ENCODE data around the gene SLC16A10. TPM values are rescaled to one million over a fixed set of nuclear protein-coding genes. Genes with fewer than 3 reads are reported as not detected.
"Not testable (repeated sequence)": the region's sequence is repeated elsewhere in the genome, so short reads cannot be mapped to it uniquely, and the experiment has no call there.

The SLC16A10 gene
- total RNA-seq, 1 donor from 2014 or later, result 4.1 TPM

DNA sequence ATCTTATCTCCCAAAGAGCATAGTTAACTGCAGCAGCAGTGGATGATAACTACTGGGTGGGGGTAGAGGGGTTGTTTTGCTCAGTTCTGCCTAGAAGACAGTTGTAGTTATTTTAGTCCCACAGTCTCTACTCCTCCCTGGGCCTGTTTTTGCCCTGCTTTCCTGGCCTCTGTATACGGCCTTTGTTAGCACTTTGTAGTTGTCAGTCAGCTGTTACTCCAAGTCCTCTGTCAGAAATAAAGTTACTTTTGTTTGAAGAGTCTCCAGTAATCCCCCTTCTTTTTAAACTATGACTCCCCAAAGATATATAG lies 113.9 kb downstream of the SLC16A10 start:
- TF ChIP-seq, protein P1, sequence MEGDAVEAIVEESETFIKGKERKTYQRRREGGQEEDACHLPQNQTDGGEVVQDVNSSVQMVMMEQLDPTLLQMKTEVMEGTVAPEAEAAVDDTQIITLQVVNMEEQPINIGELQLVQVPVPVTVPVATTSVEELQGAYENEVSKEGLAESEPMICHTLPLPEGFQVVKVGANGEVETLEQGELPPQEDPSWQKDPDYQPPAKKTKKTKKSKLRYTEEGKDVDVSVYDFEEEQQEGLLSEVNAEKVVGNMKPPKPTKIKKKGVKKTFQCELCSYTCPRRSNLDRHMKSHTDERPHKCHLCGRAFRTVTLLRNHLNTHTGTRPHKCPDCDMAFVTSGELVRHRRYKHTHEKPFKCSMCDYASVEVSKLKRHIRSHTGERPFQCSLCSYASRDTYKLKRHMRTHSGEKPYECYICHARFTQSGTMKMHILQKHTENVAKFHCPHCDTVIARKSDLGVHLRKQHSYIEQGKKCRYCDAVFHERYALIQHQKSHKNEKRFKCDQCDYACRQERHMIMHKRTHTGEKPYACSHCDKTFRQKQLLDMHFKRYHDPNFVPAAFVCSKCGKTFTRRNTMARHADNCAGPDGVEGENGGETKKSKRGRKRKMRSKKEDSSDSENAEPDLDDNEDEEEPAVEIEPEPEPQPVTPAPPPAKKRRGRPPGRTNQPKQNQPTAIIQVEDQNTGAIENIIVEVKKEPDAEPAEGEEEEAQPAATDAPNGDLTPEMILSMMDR (IDR thresholded peaks at IDR 0.05; ENCODE audit: partially characterized antibody, unreplicated experiment), result no peak
- no peaks in the 10 kb centered on the region for H3K9me3 Mint-ChIP-seq (ENCODE audit: unreplicated experiment)
- H3K27me3 Mint-ChIP-seq (ENCODE audit: unreplicated experiment), result no peaks in the 10 kb centered on the region
- no peak overlapping the region for H3K27ac Mint-ChIP-seq (ENCODE audit: unreplicated experiment)
- no peak for DNase-seq
- no peaks in the 10 kb centered on the region for H3K36me3 Mint-ChIP-seq (ENCODE audit: unreplicated experiment)
- no peaks in the 10 kb centered on the region for H3K4me1 Mint-ChIP-seq (ENCODE audit: low read depth, unreplicated experiment)
- H3K4me3 Mint-ChIP-seq (ENCODE audit: unreplicated experiment), result no peak overlapping the region

DNA sequence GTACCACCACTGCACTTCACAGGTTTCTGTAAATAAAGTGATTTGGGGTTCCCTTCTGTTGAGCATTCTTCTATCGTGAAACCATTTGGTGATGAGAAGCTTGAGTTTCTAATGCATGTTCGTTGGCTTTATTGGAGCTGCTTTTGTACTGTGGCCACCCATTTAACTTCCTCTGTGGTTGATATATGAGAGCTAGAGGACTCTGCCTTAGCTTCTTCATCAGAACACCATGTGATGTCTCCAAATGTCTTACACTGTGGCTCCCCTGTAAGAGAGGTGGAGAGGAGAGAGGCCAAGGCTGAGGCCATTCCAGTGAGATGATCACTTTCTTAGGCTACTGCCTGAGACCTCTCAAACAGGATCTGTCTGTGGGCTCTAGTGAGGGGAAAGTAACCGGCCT lies 114.5 kb downstream of the SLC16A10 start:
- H3K27me3 Mint-ChIP-seq (ENCODE audit: unreplicated experiment), result no peaks in the 10 kb centered on the region
- TF ChIP-seq, protein P1 (IDR thresholded peaks at IDR 0.05; ENCODE audit: partially characterized antibody, unreplicated experiment), result no peak

DNA sequence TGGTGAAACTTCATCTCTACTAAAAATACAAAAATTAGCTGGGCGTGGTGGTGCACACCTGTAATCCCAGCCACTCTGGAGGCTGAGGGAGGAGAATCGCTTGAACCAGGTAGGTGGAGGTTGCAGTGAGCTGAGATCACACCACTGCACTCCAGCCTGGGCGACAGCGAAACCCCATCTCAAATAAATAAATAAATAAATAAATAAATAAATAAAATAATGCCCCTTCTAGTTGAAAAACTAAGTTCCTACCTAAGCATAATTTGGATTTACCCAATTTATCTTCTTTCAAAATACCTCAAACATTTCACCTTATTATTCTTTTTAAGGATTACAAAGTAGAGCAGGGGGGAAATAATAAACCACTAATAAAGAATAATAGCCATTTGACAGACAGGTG lies 116.2 kb downstream of the SLC16A10 start:
- not testable (repeated sequence) for H3K4me3 Mint-ChIP-seq (ENCODE audit: unreplicated experiment); H3K4me1 Mint-ChIP-seq (ENCODE audit: low read depth, unreplicated experiment); H3K27me3 Mint-ChIP-seq (ENCODE audit: unreplicated experiment); H3K27ac Mint-ChIP-seq (ENCODE audit: unreplicated experiment); DNase-seq; H3K9me3 Mint-ChIP-seq (ENCODE audit: unreplicated experiment); H3K36me3 Mint-ChIP-seq (ENCODE audit: unreplicated experiment)

More for the DNA sequence above, 114.5 kb downstream of the SLC16A10 start:
- no peak overlapping the region for H3K27ac Mint-ChIP-seq (ENCODE audit: unreplicated experiment)
- no peaks in the 10 kb centered on the region for H3K4me1 Mint-ChIP-seq (ENCODE audit: low read depth, unreplicated experiment)
- no peak for DNase-seq
- no peaks in the 10 kb centered on the region for H3K36me3 Mint-ChIP-seq (ENCODE audit: unreplicated experiment)
- H3K4me3 Mint-ChIP-seq (ENCODE audit: unreplicated experiment), result no peak overlapping the region
- H3K9me3 Mint-ChIP-seq (ENCODE audit: unreplicated experiment), result no peaks in the 10 kb centered on the region

DNA sequence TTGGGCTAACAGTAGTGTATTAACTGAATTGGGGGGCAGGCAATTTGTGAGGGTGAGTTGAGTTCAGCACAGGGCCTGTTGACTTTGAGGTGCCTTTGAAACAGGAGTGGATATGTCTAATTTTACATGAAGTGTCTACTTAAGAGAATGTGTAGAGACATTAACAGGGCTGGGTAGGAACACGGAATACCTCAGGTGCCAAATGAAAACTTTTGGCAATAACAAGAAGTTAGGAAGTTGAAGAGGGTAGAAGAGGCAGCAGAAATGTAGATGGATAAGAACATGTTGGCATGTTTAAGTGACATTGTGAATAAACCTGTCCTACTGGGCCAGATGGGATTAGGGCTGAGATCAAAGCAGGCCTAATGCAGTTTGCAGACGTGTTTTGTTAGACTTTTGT lies 117.0 kb downstream of the SLC16A10 start:
- H3K4me3 Mint-ChIP-seq (ENCODE audit: unreplicated experiment), result no peak overlapping the region
- no peaks in the 10 kb centered on the region for H3K36me3 Mint-ChIP-seq (ENCODE audit: unreplicated experiment)

DNA sequence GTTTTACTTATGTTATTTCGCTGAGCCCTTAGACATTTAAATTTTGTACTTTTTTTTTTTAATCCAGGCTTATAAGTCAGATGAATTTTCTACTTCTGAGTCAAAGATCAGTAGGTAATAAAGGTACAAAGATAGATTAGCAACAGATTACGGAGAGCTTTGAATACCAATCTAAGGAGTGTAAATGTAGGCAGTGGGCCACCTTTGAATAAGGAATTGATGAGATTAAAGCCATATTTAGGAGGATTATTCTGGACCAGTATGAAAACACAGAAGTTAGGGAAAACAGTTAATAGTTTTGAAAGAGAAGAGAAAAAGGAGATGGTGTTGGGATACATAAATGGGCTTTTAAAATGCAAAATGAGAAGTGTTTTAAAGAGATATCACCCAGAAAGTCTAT lies 117.6 kb downstream of the SLC16A10 start:
- no peak overlapping the region for H3K27ac Mint-ChIP-seq (ENCODE audit: unreplicated experiment)
- no peaks in the 10 kb centered on the region for H3K36me3 Mint-ChIP-seq (ENCODE audit: unreplicated experiment)
- no peaks in the 10 kb centered on the region for H3K9me3 Mint-ChIP-seq (ENCODE audit: unreplicated experiment)
- TF ChIP-seq, protein P1 (IDR thresholded peaks at IDR 0.05; ENCODE audit: partially characterized antibody, unreplicated experiment), result no peak
- DNase-seq, result no peak
- no peaks in the 10 kb centered on the region for H3K27me3 Mint-ChIP-seq (ENCODE audit: unreplicated experiment)
- H3K4me1 Mint-ChIP-seq (ENCODE audit: low read depth, unreplicated experiment), result peaks cover 5% of the 10 kb centered on the region
- H3K4me3 Mint-ChIP-seq (ENCODE audit: unreplicated experiment), result no peak overlapping the region

More for the DNA sequence above, 117.0 kb downstream of the SLC16A10 start:
- no peak for DNase-seq
- TF ChIP-seq, protein P1 (IDR thresholded peaks at IDR 0.05; ENCODE audit: partially characterized antibody, unreplicated experiment), result no peak
- H3K27me3 Mint-ChIP-seq (ENCODE audit: unreplicated experiment), result no peaks in the 10 kb centered on the region
- H3K9me3 Mint-ChIP-seq (ENCODE audit: unreplicated experiment), result no peaks in the 10 kb centered on the region
- peaks cover 5% of the 10 kb centered on the region for H3K4me1 Mint-ChIP-seq (ENCODE audit: low read depth, unreplicated experiment)
- no peak overlapping the region for H3K27ac Mint-ChIP-seq (ENCODE audit: unreplicated experiment)

DNA sequence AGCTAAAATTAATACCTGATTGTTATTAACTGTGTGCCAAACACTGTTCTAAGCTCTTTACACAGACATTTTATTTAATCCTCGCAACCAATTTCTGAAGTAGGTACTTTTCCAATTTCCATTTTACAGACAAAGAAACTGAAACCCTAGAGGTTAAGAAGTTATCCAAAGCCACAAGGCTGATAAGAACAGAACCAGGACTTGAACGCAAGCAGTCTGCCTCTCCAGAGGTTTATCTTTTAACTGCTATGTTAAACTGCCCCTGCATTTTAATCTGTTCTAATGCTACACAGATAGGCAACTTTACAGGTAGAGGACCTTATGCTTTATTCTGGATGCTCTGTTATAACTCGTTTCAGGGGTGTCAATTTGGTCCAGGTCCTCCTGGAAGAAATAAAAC lies 118.2 kb downstream of the SLC16A10 start:
- Mint-ChIP-seq H3K27ac (ENCODE audit: unreplicated experiment) (no peak overlapping the region), H3K9me3 (ENCODE audit: unreplicated experiment) (no peaks in the 10 kb centered on the region), H3K4me1 (ENCODE audit: low read depth, unreplicated experiment) (peaks cover 10% of the 10 kb centered on the region), H3K36me3 (ENCODE audit: unreplicated experiment) (no peaks in the 10 kb centered on the region), H3K4me3 (ENCODE audit: unreplicated experiment) (no peak overlapping the region), H3K27me3 (ENCODE audit: unreplicated experiment) (no peaks in the 10 kb centered on the region)
- TF ChIP-seq, protein P1 (IDR thresholded peaks at IDR 0.05; ENCODE audit: partially characterized antibody, unreplicated experiment), result no peak
- no peak for DNase-seq
